Esophagus muscularis mucosa (tissue), 4 donors: ENCODE results near the gene ZNF280A.

Experiments used
- EP300 ChIP-seq: sonication (generic); formaldehyde crosslinking; IDR thresholded peaks from one replicate; pipeline ENCODE4 v1.6.1; 2017; ENCODE audit warnings: antibody characterized with exemption
- POLR2A ChIP-seq: fragments of 450-650 bp; IDR thresholded peaks from one replicate; pipeline ENCODE4 v1.6.1; 2017; ENCODE audit warnings: antibody characterized with exemption, moderate library complexity, mild to moderate bottlenecking, low read depth
- POLR2AphosphoS5 ChIP-seq, 2 donors: sonication (generic); formaldehyde crosslinking; IDR thresholded peaks; one replicate each; pipeline ENCODE4 v1.6.1; 2017; ENCODE audit warnings: antibody characterized with exemption in 2 of 2
- TF ChIP-seq, protein P1 (sequence below), 3 experiments: fragments of 200-600 bp in 2 of 3; fragments of 450-650 bp in 1 of 3; sonication (generic) in 2 of 3; IDR thresholded peaks; one replicate each; pipeline ENCODE4 v1.5.1; 2017 to 2019; ENCODE audit warnings: antibody characterized with exemption in 3 of 3, mild to moderate bottlenecking in 2 of 3, moderate library complexity in 1 of 3

- TF ChIP-seq, protein P1, sequence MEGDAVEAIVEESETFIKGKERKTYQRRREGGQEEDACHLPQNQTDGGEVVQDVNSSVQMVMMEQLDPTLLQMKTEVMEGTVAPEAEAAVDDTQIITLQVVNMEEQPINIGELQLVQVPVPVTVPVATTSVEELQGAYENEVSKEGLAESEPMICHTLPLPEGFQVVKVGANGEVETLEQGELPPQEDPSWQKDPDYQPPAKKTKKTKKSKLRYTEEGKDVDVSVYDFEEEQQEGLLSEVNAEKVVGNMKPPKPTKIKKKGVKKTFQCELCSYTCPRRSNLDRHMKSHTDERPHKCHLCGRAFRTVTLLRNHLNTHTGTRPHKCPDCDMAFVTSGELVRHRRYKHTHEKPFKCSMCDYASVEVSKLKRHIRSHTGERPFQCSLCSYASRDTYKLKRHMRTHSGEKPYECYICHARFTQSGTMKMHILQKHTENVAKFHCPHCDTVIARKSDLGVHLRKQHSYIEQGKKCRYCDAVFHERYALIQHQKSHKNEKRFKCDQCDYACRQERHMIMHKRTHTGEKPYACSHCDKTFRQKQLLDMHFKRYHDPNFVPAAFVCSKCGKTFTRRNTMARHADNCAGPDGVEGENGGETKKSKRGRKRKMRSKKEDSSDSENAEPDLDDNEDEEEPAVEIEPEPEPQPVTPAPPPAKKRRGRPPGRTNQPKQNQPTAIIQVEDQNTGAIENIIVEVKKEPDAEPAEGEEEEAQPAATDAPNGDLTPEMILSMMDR (IDR thresholded peaks at IDR 0.05): no peak
- TF ChIP-seq POLR2A (no peak), POLR2AphosphoS5 (IDR thresholded peaks at IDR 0.05) (no peak), EP300 (no peak)
These were observed 41.0 kb downstream of the ZNF280A start for GRCh38 chr22:22479116-22479515.
